Measurements from ENCODE around the gene LTA4H.

The LTA4H gene

DNA sequence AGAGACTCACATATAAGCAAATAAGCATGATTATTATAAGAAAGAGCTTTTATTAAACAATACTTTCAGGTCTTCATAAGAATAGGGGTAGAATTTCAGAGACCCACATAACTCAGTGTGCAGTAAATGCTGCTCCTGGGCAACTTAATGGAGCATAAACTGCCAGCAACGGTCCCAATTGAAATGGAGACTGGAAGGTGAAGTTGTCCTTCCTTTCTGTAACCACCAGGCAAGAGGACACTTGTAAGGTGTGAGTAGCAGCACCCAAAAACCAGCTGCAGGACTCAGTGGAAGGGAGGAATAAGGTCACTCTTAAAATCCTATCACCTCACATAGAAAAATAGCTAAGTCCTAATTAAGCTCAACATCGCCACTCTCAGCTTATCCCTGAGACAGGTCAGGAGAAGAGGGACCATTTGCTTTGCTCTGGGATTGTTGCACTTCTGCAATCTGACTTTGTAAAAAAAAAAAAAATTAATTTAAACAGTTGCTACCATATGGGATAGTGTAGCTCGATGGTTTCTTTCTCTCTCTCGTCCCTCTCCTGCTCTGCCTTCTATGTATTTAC lies 22.7 kb upstream of the LTA4H start:
- no peak for DNase-seq (ENCODE audit: low read depth in 2 of 2)

- DNase-seq (ENCODE audit: low read depth in 2 of 2) = no peak
Measured at GRCh38 chr12:96056646-96057455, 21.5 kb upstream of the LTA4H start.

DNA sequence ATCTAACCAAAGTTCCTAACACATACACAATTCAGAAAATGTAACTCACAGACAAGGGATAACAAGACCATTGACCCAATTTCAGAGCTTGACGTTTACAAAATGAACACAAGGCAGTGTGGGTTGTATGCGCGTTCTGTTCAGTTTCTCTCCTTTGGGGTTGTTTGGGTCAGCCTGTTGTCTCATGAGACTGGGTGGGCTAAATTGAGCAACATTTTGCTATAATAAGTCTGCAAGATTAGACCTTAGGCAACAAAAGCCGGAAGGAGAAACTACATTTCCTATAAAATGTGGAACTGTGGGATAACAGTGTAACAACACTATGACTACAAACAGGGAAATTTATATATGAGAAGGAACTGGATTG lies 18.8 kb upstream of the LTA4H start:
- no peak for DNase-seq (ENCODE audit: low read depth in 2 of 2)

- DNase-seq (ENCODE audit: low read depth in 2 of 2) = no peak
Measured at GRCh38 chr12:96053476-96054243, 18.3 kb upstream of the LTA4H start.

DNA sequence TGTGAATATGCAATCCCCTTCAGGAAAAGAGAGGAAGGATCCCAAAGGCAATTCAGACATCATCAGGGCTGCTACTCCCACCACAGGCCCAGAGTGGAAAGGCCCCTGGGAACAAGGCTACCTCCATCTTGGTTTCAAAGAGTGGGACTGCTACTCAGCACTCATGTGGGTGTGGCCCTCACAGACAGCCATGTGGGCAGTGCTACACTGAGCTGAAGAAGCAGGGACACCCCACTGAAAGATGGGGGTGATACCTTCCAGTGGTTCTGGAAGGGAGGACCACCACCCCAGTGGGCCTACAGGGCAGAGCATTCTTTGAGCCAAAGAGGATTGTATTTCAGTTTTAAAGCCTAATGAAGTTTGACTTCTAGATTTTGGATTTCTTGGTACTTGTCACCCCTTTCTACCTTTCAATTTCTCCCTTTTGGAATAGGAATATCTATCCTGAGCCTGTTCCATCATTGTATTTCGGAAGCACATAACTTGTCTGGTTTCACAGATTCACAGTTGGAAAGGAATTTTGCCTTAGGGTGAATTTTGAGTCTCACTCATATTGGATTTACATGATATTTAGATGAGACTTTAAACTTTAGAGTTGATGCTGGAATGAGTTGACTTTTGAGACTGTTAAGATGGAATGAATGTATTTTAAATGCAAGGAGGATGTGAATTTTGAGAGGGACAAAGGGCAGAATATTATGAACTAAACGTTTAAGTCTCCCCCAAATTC lies 16.5 kb upstream of the LTA4H start:
- DNase-seq (ENCODE audit: low read depth in 2 of 2) = no peak

GRCh38 chr12:96050139-96050538 lies 14.8 kb upstream of the LTA4H start:
- DNase-seq (ENCODE audit: low read depth in 2 of 2) = no peak

DNA sequence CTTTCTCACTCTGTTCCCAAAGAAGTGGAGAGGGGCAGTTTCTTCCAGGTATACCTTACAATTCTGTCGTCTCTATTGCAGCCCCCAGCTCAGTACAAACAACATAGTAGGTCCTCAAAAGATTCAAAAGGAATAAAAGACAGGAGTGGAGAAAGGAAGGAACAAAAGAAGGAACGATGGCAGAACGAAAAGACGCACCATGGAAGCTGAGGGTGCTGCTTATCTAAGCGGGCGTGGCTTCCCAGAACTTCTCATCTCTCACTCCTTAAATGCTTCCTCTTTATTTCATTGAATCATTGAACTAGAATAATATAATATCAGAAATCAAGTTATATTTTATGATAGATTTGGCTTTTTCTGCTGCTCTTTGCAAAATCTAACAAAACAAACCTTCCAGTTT lies 13.7 kb upstream of the LTA4H start:
- DNase-seq (ENCODE audit: low read depth in 2 of 2) = no peak

- DNase-seq (ENCODE audit: low read depth in 2 of 2) = no peak
Measured at GRCh38 chr12:96048393-96048969, 13.1 kb upstream of the LTA4H start.

GRCh38 chr12:96047229-96048211 lies 12.1 kb upstream of the LTA4H start:
- DNase-seq (ENCODE audit: low read depth in 2 of 2) = no peak

DNA sequence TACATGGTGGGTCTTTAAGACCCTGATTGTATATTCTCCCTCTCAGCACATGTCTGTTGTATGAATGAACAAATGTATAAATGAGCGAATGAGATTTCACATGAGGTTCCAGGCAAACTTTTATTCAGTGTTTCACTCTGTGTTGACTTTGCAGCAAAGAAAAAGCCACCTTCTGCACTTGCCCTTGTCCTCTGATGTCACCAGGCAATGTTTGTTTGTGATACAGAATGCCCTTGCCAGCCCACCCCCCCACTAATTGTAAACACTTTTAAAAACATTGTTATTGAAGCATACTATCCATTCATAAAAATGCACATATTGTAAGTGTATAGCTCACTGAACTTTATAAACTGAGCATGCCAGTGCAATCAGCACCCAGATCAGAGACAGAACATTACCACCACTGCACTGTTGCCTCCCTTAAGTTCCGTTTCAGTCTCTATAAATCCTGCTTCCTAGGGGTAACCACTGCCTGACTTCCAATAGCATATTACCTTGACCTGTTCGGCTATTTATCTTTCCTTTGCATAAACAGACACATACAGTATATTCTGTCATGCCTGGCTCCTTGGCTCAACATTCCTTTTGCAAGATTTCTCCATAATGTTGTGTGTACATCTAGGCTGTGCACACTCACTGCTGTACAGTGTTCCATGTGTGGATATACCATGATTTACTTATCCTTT lies 11.3 kb upstream of the LTA4H start:
- DNase-seq (ENCODE audit: low read depth in 2 of 2) = no peak

DNA sequence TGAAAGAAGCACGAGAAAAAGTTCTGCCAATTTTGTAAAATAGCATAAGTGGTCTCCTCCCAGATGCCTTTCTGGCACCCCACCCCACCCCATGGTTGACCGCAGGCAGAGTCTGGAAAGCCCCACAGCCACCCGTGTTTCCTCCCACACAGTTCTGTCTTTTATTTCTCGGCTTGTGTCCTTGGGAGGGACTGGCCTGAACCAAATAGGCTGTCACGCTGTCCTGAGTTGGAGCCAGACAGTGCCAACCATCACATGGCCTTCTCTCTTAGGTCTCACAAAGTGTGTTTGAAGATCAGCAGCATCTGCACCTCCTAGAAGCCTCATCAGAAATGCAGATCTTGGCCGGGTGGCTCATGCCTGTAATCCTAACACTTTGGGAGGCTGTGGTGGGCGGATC lies 10.2 kb upstream of the LTA4H start:
- no peak for DNase-seq (ENCODE audit: low read depth in 2 of 2)

GRCh38 chr12:96044943-96045290 lies 9.5 kb upstream of the LTA4H start:
- no peak for DNase-seq (ENCODE audit: low read depth in 2 of 2)

DNA sequence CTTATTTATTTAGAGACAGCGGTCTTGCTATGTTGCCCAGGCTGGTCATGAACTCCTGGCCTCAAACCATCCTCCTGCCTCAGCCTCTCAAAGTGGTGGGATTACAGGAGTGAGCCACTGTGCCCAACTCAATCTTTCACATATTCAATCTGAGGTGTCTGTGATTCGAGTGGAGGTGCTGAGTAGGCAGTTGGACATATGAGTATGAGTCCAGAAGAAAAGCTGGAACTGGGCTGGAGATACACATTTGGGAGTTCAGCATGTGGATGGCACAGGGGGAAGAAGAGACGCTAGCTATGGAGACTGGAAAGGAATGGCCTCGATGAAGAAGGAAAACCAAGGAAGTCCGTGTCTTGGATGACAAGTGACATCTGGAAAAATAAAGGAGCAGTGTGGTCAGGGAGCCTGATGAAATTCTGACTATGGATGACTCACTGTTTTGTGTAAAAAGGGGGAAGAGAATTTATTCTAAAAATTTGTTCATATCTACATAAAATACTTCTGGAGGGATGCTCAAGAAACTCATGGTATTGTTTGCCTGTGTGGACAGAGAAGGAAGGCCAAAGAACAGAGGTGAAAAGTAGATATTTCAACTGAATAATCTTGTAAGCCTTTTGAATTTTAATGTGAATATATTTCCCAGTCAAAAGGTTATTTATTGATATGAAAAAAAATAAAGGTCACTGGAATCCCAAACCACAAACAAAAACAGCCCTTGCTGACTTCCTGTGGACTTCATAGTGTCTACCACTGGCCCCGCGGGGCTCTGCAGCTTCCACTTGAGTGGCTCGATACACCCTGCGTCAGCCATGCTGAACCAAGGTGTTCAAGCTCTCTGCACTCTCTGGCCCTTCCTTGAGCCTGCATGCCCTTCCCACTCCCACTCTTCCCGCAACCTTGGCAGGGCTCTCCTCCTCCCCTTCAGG lies 8.9 kb upstream of the LTA4H start:
- DNase-seq (ENCODE audit: low read depth in 2 of 2) = no peak

DNA sequence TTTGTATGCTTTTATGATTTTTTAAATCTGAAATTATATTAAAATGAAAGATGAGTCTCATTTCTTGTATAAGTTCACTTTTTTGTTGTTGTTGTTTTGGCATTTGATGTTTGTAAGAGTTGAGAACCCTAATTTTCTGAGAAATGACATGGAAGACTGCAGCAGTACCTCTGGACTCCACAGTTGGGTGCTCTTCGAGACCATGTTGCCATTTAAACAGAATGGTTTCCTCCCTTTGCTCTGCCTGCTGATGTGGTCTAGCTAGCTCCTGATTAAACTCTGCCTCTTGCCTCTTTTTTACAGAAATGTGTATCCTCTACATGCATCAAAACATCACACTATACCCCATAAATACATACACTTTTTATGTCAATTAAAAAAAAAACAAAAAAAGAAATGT lies 5.8 kb upstream of the LTA4H start:
- DNase-seq (ENCODE audit: low read depth in 2 of 2) = no peak

- no peak for DNase-seq (ENCODE audit: low read depth in 2 of 2)
Measured at GRCh38 chr12:96040305-96041133, 5.1 kb upstream of the LTA4H start.

DNA sequence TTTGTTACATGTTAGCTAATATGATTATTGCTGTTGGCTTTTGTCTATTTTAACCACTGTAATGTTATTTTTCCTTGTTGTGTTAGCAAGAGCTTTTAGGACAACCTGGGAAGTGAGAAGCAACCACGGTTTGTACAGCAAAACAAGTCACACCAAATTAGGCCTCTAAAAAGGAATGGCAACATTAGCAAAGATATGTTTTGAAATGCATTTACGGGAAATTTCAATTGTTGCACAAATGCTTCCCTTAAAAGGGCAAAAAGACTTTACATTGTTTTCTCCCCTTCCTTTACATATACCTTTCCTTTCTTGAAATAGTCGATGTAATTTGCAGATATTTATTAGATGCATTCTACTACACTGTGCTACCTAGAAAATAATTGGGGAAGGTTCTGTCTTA lies 4.1 kb upstream of the LTA4H start:
- no peak for DNase-seq (ENCODE audit: low read depth in 2 of 2)

GRCh38 chr12:96036765-96037455 lies 1.5 kb upstream of the LTA4H start:
- no peak for DNase-seq (ENCODE audit: low read depth in 2 of 2)
